Pancreas (tissue), 10 donors: ENCODE results near the gene PAQR8. TPM values are rescaled to one million over a fixed set of nuclear protein-coding genes. Genes with fewer than 3 reads are reported as not detected.
A peak's percentile ranks its signal among the peaks of the same experiment; 100 is the strongest.

Experiments
- ATAC-seq, 4 donors: fragments of 200-7000 bp; cut with Tn5 transposase; one replicate each; pipeline versions ENCODE4 v1.8.0 to v1.9.1; 2020; ENCODE audit warnings: mild to moderate bottlenecking in 4 of 4, moderate library complexity in 4 of 4
- DNase-seq, 6 donors: peaks; one replicate each; pipeline ENCODE4 v3.0.0-alpha.2; 2020
- FAIRE-seq: peaks from 2 replicates; lab custom pipeline; 2012; peaks lifted over from hg19 to GRCh38; lab: Jason Lieb, UNC
- H3K27ac ChIP-seq, 4 donors: fragments of 200-600 bp; sonication (generic); 1 replicate in 3 of 4; 2 replicates in 1 of 4; pipeline versions ENCODE4 v1.5.0 to v1.8.0; 2020
- H3K27me3 ChIP-seq, 4 donors: fragments of 200-600 bp; one replicate each; pipeline ENCODE4 v1.8.0; 2021
- H3K36me3 ChIP-seq, 3 donors: fragments of 200-600 bp; sonication (generic) in 1 of 3; one replicate each; pipeline versions ENCODE4 v1.5.0 to v1.8.0; 2020 to 2021
- H3K4me1 ChIP-seq, 3 donors: fragments of 200-600 bp; one replicate each; pipeline ENCODE4 v1.8.0; 2021
- H3K4me3 ChIP-seq, 4 donors: fragments of 200-600 bp; sonication (generic) in 2 of 4; one replicate each; pipeline versions ENCODE4 v1.5.0 to v1.8.0; 2020 to 2021
- H3K9me3 ChIP-seq, 4 donors: fragments of 200-600 bp; one replicate each; pipeline ENCODE4 v1.8.0; 2021
- WGBS, 2 donors: extraction: QIAGEN DNeasy Blood & Tissue Kit; methylation state at CpG; one replicate each; pipeline ENCODE4 v1.1.7; 2013; 5-methylcytosine and 5-hydroxymethylcytosine counted together
- intact Hi-C, 3 donors: fragments of 100-400 bp; cut with DNase I; formaldehyde crosslinking; loops; one replicate each; pipeline versions ENCODE4 v1.11.1 to v1.14.2; 2022
- polyA plus RNA-seq, 2 donors: library from polyadenylated mRNA; stranded (reverse); fragments of 200-250 nt; gene quantifications; one replicate each; pipeline ENCODE4 v1.2.3, GENCODE V29; 2013
- total RNA-seq, 6 donors: library from RNA; stranded (reverse); fragmentation: NEBNext Ultra II Directional in 4 of 6; extraction: Animal tissue kit (Norgen Biotek cat#: 25700) in 4 of 6; gene quantifications; one replicate each; pipeline versions ENCODE4 v1.2.1 to v1.2.4, GENCODE V29; 2021 to 2023
- TF ChIP-seq, protein P1 (sequence below), 4 donors: fragments of 200-600 bp; sonication (generic) in 3 of 4; IDR thresholded peaks; one replicate each; pipeline versions ENCODE4 v1.5.0 to v1.8.0; 2021; ENCODE audit warnings: antibody characterized with exemption in 4 of 4
- donor health status: healthy with polysubstance abuse.
- donor health status: DM: no; HTN: no; CAD: no; lungs with moderate emphysema.
- donor health status: DM: no; HTN: no; CAD: no.
- donor health status: control.
- donor health status: control.
- donor health status: Bipolar disorder and iron deficiency.
- donor health status: DM: yes; HTN: yes; CAD: no.
- donor health status: DM: no; HTN: no; CAD: no.
- donor health status: DM: no; HTN: no; CAD: no.
- donor health status: DM: yes; HTN: yes; CAD: no.

PAQR8 gene
- total and polyA plus RNA-seq, 8 donors, result 0.71 to 6.1 (median 2.0) TPM

DNA sequence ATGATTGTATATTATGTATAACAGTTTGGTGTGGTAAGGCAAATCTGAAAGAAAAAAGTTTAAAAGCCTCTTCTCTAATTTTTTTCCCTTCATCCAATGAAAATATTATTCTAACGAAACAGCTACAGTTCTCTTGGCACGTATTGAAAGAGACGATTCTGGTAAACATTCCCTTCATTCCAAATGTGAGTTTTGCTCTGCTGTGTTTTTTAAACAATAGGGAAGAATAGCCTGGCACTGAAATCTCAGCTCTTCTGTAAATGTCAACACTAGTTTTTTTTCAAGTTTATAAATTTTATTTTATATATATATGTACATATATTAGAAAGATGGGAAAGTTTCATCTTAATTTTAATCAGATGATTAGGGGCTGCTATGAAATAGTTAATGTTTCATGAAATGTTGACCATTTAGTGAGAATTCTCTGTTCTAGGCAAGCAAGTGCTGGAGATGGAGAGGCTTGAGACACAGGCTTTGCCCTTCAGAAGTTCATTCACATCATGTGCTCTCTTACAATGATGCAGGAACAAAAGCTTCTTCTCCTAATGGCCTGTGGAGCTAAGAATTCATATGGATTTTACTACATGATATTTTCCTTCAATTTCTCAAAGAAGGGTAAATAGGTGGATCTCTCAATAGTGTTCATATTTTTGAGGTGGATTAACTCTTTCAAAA is 4.1 kb downstream of the PAQR8 start:
- DNase-seq (no peak), ATAC-seq (no peak), FAIRE-seq (no peak)
- intact Hi-C loops, result no loop called here
- H3K9me3 ChIP-seq, result no peaks in the 10 kb centered on the region
- no peak overlapping the region for H3K4me3 ChIP-seq
- H3K27ac ChIP-seq, result no peak overlapping the region
- TF ChIP-seq, protein P1, sequence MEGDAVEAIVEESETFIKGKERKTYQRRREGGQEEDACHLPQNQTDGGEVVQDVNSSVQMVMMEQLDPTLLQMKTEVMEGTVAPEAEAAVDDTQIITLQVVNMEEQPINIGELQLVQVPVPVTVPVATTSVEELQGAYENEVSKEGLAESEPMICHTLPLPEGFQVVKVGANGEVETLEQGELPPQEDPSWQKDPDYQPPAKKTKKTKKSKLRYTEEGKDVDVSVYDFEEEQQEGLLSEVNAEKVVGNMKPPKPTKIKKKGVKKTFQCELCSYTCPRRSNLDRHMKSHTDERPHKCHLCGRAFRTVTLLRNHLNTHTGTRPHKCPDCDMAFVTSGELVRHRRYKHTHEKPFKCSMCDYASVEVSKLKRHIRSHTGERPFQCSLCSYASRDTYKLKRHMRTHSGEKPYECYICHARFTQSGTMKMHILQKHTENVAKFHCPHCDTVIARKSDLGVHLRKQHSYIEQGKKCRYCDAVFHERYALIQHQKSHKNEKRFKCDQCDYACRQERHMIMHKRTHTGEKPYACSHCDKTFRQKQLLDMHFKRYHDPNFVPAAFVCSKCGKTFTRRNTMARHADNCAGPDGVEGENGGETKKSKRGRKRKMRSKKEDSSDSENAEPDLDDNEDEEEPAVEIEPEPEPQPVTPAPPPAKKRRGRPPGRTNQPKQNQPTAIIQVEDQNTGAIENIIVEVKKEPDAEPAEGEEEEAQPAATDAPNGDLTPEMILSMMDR (IDR thresholded peaks at IDR 0.05), result no peak
- no peaks in the 10 kb centered on the region for H3K36me3 ChIP-seq
- WGBS, 2 donors, result 35 to 43% methylated on average over 3 of the region's 3 CpGs
- H3K27me3 ChIP-seq, result no peaks in the 10 kb centered on the region
- H3K4me1 ChIP-seq, result peaks cover 0 to 5% (median 0%) of the 10 kb centered on the region in 3 donors

DNA sequence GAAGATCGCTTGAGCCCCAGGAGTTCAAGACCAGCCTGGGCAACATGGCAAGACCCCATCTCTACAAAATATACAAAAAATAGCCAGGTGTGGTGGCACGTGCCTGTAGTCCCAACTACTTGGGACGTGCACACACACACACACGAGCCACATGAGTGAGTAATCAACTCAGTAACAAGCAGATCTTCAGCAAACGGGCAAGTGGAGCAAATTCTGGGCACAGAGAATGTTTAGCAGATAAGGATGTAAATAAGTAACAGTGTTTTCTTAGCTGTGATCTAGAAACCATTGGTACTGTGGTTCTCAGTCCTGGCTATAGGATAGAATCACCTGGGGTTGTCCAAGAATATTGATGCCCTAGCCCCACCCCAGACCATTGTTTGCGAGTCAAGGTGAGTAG is 6.1 kb downstream of the PAQR8 start:
- ATAC-seq (peak in 2 of 4 donors; percentile 18 to 65), DNase-seq (no peak), FAIRE-seq (no peak)
- Histone ChIP-seq H3K4me1 (peaks cover 0 to 3% (median 0%) of the 10 kb centered on the region in 3 donors), H3K27me3 (no peaks in the 10 kb centered on the region), H3K9me3 (no peaks in the 10 kb centered on the region), H3K4me3 (no peak overlapping the region), H3K36me3 (no peaks in the 10 kb centered on the region), H3K27ac (no peak overlapping the region)
- 43 to 45% methylated on average over 6 of the region's 6 CpGs for WGBS, 2 donors
- TF ChIP-seq, protein P1 (IDR thresholded peaks at IDR 0.05), result no peak
- intact Hi-C loops, result no loop called here

DNA sequence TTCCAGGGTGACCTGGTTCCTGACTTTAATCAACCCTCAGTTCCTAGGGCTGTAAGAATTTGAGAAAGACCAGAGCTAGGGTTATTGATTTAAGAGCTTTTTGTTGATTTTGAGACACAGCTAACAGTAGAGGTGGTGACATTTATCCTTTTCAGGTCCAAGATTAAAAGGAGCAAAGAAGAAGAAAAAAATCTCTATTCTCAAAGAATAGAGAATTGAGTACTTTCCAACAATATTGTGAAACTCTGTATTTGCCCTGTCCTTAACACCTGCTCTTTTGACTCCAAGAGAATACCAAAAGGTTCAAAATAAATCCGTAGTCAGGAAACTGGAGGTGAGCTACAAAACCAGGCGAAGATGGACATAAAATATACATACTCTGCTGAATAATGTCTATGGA is 7.3 kb downstream of the PAQR8 start:
- WGBS, 2 donors, result 58 to 73% methylated on average over 2 of the region's 2 CpGs
- Histone ChIP-seq H3K4me1 (no peaks in the 10 kb centered on the region), H3K27me3 (no peaks in the 10 kb centered on the region), H3K4me3 (no peak overlapping the region), H3K9me3 (no peaks in the 10 kb centered on the region), H3K27ac (no peak overlapping the region), H3K36me3 (no peaks in the 10 kb centered on the region)
- intact Hi-C loops, result no loop called here
- TF ChIP-seq, protein P1 (IDR thresholded peaks at IDR 0.05), result no peak
- no peak for ATAC-seq
- no peak for DNase-seq
- FAIRE-seq, result no peak

DNA sequence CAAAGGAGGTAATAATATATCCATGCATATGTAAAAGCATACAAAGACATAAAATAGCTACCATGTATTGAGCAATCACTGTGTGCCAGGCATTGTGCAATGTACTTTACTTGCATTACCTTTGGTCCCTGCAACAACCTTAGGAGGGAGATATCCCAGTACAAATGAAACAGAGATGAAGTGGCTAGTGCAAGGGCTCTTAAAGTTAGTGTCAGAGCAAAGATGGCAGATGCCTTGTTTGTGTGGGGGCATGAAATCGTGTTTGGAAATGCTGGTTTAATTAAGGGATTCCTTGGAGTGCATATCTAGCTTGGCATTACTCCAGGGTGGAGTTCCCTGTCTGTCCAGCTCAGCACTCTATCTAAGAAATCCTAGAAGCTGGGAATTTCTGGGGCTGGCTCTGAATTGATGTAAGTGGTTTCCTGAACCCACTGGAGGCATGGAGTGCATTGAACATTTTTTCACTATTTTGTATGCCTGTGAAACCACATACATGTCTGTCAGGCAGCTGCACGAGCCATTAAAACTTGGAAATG is 9.8 kb downstream of the PAQR8 start:
- no peak overlapping the region for H3K4me3 ChIP-seq
- H3K36me3 ChIP-seq, result no peaks in the 10 kb centered on the region
- no peaks in the 10 kb centered on the region for H3K4me1 ChIP-seq
- TF ChIP-seq, protein P1 (IDR thresholded peaks at IDR 0.05), result no peak
- ATAC-seq (no peak), DNase-seq (no peak), FAIRE-seq (no peak)
- H3K9me3 ChIP-seq, result no peaks in the 10 kb centered on the region
- intact Hi-C loops, result no loop called here
- H3K27ac ChIP-seq, result no peak overlapping the region
- WGBS, 2 donors, result 27 to 40% methylated on average over 2 of the region's 2 CpGs
- no peaks in the 10 kb centered on the region for H3K27me3 ChIP-seq

DNA sequence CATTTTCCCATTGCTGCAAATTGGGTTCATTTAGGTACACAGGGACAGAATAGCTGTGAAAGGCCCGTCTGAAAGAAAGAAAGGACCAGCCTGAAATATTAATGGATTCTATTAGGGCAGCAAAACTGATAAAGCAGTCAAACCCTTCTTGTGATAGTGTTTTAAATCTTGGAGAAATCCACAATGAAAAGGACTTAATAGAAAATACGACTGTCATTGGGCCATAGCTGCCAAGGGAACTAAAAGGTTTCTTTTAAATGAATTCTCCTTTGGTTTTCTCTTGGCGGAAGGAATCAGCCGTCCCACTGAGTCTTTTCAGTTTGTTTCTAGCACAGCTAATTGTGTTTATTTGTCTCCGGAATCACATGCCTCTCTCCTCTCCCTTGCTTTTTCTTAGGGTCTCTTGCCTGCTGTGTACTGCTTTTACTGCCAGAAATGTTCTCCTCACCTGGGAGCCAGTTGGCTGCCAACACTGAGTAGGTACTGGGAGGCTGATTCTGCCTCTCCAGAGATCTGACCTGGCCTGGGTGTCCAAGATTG is 11.3 kb downstream of the PAQR8 start:
- Histone ChIP-seq H3K27ac (no peak overlapping the region), H3K9me3 (no peaks in the 10 kb centered on the region), H3K4me1 (peaks cover 0 to 4% (median 0%) of the 10 kb centered on the region in 3 donors), H3K27me3 (no peaks in the 10 kb centered on the region), H3K4me3 (no peak overlapping the region), H3K36me3 (no peaks in the 10 kb centered on the region)
- FAIRE-seq (no peak), DNase-seq (no peak), ATAC-seq (no peak)
- WGBS, 2 donors, result 74 to 94% methylated on average over 5 of the region's 5 CpGs
- TF ChIP-seq, protein P1 (IDR thresholded peaks at IDR 0.05), result no peak
- intact Hi-C loops, result no loop called here
